MM.1S (cell line): ENCODE results near the gene CILP.

Experiments used
- CTCF ChIP-seq: fragments of 300-600 bp; sonication (generic); IDR thresholded peaks from 2 replicates; pipeline ENCODE4 v1.5.1; 2016; ENCODE audit warnings: antibody characterized with exemption, low read length, mixed read lengths
- EZH2 ChIP-seq: fragments of 300-600 bp; sonication (generic); optimal IDR thresholded peaks from 2 replicates; pipeline ENCODE3; 2017; ENCODE audit warnings: low read depth, mild to moderate bottlenecking, antibody characterized with exemption, low read length, mixed read lengths

- TF ChIP-seq CTCF (no peak), EZH2 (no peak)
Observed at GRCh38 chr15:65174509-65174908, 36.8 kb downstream of the CILP start.
